Activated CD4-positive, alpha-beta T cell treated with anti-CD3 and anti-CD28 coated beads for 4 hours (primary cell): ENCODE results near the gene NSD2.
"Not testable (repeated sequence)": the region's sequence is repeated elsewhere in the genome, so short reads cannot be mapped to it uniquely, and the experiment has no call there.

Experiments
- DNase-seq, 2 donors: peaks; one replicate each; pipeline ENCODE4 v3.0.0-alpha.2; 2020

The NSD2 gene

DNA sequence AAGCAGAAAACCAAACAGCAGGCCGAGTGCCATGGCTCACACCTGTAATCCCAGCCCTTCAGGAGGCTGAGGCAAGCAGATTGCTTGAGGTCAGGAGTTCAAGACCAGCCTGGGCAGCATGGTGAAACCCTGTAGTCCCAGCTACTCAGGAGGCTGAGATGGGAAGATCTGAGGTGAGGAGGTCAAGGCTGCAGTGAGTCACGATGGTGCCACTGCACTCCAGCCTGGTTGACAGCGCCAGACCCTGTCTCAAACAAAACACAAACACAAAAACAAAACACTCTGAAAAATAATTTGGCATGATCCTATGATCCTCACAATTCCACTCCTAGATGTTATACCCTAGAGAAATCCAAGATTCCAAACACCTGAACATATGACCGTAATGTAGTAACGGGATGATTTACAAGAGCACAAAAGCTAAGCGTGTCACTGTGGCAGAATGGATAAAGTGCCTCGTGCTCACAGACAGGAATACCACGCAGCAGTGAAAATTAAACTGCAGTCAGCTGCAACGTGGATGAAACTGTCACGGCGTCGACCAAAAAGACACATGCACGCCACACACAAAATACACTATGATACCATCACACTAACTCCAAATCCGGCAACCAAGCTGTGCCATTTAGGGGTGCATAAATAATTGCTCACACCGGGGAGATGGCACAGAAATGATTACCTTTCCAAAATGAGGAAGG lies 135.9 kb downstream of the NSD2 start:
- no peak for DNase-seq

- peak in 1 of 2 donors; percentile 8 for DNase-seq
These were observed 136.8 kb downstream of the NSD2 start for GRCh38 chr4:2007804-2008670.

DNA sequence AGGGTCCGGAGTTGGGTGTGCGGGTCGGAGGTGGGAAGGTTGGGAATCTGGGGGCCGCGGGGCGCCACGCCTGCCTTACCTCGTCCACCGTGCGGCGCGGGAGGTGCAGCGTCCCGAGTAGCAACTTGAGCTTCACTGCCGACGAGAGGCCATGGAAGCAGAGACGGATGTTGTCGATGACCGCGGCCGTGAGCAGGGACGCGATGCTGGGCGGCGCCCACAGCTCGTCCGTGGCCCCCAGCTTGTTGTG lies 137.4 kb downstream of the NSD2 start:
- DNase-seq: no peak

- peak; percentile 96 to 97 for DNase-seq
These were observed 137.9 kb downstream of the NSD2 start, which contains the start of gene NELFA for GRCh38 chr4:2008921-2009650. NELFA (minus strand) TSS chr4:2008974; CDS start chr4:2008959, 15 bp downstream.

DNA sequence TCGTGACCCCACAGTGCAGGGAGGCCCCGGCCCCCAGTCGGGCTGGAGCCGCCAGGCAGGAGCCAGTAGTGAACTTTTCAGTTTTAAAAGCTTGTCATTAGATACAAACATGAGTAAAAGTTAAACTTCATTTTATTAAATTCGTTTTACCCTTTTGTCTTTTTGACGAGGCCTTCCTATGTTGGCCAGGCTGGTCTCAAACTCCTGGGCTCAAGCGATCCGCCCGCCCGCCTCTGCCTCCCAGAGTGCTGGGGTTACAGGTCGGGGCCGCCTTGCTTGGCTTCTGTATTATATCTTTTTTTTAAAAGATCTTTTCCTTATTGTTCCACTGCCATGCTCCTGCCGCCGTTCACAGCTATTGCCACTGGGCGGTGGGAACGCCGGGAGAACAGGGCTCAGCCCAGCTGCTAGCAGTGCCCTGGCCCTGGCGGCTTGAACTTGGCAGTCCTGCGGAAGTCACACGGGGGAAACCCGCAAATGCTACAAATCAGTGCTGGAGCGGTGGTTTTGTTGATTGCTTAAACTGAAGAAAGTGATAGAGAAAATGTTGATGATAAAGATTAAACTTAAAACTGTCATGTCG lies 138.5 kb downstream of the NSD2 start:
- peak; percentile 34 to 51 for DNase-seq

DNA sequence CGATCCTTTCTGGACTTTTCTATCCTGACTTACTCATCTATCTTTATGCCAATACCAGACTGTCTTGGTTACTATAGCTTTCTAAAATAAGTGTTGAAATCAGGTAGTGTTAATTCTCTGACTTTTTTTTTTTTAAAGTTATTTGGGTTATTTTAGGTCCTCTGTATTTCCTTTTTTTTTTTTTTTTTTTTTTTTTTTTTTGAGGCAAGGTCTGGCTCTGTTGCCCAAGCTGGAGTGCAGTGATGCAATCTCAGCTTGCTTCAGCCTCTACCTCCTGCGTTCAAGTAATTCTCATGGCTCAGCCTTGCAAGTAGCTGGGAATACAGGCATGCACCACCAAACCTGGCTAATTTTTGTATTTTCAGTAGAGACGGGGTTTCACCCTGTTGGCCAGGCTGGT lies 140.4 kb downstream of the NSD2 start:
- no peak for DNase-seq

DNA sequence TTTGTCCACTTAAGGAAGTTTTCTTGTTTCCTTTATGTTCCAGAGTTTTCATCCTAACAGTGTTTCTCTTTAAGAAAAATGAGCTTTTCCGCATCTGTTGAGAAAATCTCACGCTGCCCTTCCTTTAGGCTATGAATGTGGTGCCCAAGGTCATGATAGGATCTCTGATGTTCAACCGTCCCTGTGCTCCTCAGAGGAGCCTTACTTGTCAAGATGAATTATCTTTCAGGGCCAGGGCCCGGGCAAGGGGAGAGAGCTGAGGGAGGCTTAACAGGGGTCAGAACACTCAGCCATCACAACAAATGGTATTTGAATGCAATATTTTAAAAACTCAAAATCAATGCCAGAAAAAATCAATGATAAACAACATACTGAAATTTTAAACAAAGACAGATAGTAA lies 143.8 kb downstream of the NSD2 start:
- DNase-seq: no peak

DNA sequence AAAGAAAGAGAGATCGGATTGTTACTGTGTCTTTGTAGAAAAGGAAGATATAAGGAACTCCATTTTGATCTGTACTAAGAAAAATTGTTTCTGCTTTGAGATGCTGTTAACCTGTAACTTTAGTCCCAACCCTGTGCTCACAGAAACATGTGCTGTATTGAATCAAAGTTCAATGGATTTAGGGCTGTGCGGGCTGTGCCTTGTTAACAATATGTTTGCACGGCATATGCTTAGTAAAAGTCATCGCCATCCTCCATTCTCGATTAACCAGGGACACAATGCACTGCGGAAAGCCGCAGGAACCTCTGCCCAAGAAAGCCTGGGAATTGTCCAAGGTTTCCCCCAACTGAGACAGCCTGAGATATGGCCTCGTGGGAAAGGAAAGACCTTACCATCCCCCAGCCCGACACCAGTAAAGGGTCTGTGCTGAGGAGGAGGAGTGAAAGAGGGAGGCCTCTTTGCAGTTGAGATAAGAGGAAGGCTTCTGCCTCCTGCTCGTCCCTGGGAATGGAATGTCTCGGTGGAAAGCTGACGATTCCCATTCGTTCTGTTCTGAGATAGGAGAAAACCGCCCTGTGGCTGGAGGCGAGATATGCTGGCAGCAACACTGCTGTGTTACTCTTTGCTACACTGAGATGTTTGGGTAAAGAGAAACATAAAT lies 150.3 kb downstream of the NSD2 start:
- DNase-seq: not testable (repeated sequence)

DNA sequence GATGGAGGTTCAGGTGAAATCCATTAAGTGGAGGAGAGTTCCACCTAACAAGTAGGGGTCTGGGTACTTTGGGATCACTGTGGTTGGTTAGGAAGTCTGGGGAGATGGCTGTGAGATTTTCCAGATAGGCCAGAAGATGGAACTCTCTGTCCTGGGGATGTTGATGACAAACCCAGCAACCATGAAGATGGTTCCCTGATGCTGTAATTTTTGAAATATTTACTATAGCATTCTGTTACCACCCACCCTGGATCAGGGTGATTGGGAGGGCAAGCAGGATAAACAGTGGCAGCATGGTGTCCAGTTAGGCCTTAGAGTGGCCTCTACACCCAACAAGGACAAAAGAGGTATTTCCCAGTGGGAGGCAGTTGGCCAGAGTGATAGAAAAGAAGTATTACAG lies 153.5 kb downstream of the NSD2 start:
- DNase-seq: no peak

DNA sequence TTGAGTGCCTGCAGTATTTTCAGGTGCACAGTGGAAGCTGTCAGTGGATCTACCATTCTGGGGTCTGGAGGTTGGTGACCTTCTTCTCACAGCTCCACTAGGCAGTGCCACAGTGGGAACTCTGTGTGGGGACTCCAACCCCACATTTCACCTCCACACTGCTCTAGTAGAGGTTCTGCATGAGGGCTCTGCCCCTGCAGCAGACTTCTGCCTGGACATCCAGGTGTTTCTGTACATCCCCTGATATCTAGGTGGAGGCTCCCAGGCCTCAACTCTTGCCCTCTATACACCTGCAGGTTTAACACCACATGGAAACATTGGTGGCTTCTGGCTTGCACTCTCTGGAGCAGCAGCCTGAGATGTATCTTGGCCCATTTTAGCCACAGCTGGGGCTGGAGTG lies 154.6 kb downstream of the NSD2 start:
- DNase-seq: no peak

DNA sequence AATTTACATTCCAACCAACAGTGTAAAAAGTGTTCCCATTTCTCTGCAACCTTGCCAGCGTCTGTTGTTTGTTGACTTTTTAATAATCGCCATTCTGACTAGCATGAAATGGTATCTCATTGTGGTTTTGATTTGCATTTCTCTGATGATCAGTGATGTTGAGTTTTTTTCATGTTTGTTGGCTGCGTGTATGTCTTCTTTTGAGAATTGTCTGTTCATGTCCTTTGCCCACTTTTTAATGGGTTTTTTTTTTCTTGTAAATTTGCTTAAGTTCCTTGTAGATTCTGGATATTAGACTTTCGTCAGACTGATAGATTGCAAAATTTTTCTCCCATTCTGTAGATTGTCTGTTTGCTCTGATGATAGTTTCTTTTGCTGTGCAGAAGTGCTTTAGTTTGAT lies 155.9 kb downstream of the NSD2 start:
- DNase-seq: not testable (repeated sequence)

DNA sequence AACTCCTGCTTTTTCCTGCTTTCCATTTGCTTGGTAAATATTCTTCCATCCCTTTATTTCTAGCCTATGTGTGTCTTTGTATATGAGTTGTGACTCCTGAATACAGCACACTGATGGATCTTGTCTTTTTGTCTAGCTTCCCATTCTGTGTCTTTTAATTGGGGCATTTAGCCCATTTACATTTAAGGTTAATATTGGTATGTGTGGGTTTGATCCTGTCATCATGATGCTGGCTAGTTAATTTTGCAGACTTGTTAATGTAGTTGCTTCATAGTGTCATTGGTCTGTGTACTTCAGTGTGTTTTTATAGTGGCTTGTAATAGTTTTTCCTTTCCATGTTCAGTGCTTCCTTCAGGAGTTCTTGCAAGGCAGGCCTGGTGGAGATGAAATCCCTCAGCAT lies 160.0 kb downstream of the NSD2 start:
- not testable (repeated sequence) for DNase-seq
